Measurements from ENCODE around the gene TIMM44.
A peak's percentile ranks its signal among the peaks of the same experiment; 100 is the strongest.

DNA sequence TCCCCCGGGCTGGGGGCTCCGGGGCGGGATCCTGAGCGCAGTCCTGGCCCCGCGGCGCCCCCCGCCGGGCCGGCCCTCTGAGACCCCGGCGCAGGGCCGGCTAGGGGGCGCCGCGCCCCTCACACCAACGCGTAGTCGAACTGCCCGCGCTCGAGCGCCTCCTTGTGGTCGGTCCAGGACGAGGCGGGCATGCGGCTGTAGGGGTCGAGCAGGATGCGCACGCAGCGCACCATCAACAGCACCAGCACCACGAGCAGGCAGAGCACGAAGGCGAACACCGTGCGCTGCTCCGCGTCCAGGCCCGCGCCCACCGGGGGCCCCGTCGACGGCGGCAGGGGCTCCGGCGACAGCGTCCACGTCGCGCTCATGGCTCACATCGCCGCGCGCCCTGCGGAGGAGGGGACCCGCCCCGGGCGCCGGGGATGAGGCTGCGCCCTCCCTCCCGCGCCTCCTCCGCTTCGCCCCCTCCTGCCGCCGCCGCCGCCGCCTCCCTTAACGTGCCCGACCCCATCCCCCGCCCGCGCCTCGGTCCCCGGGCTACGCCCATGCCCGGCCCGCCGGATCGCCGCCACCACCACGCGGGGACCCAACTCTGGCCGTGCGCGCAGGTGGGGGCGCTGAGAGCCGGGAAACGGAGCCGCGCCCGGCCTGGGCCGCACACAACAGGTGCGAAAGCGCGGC lies 18.2 kb downstream of the TIMM44 start:
- TF ChIP-seq, protein P1, sequence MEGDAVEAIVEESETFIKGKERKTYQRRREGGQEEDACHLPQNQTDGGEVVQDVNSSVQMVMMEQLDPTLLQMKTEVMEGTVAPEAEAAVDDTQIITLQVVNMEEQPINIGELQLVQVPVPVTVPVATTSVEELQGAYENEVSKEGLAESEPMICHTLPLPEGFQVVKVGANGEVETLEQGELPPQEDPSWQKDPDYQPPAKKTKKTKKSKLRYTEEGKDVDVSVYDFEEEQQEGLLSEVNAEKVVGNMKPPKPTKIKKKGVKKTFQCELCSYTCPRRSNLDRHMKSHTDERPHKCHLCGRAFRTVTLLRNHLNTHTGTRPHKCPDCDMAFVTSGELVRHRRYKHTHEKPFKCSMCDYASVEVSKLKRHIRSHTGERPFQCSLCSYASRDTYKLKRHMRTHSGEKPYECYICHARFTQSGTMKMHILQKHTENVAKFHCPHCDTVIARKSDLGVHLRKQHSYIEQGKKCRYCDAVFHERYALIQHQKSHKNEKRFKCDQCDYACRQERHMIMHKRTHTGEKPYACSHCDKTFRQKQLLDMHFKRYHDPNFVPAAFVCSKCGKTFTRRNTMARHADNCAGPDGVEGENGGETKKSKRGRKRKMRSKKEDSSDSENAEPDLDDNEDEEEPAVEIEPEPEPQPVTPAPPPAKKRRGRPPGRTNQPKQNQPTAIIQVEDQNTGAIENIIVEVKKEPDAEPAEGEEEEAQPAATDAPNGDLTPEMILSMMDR (optimal IDR thresholded peaks at IDR 0.05 in 1 of 3, IDR thresholded peaks at IDR 0.05 in 1 of 3, conservative IDR thresholded peaks at IDR 0.05 in 1 of 3; ENCODE audit: extremely low read depth in 1 of 3, insufficient read depth in 2 of 3, low read length in 3 of 3) = peak; percentile 58 to 92 (median 83)
- TF ChIP-seq EZH2 (IDR thresholded peaks at IDR 0.05; ENCODE audit: low read length) = no peak
